HepG2 (cell line): ENCODE measurements around the gene FBXO2. TPM values are rescaled to one million over a fixed set of nuclear protein-coding genes. Genes with fewer than 3 reads are reported as not detected.
A peak's percentile ranks its signal among the peaks of the same experiment; 100 is the strongest.

Experiments used
- CBX1 ChIP-seq: IDR thresholded peaks from one replicate; pipeline ENCODE4 v1.6.1; 2016; ENCODE audit warnings: antibody characterized with exemption, low read depth
- FOXK2 ChIP-seq: fragments of 450-650 bp; IDR thresholded peaks from 2 replicates; pipeline ENCODE4 v1.6.1; 2016
- FOXO1 ChIP-seq: sonication (generic); formaldehyde crosslinking; IDR thresholded peaks from 2 replicates; pipeline ENCODE4 v1.4.0; 2020; ENCODE audit warnings: missing genetic modification reagents
- HES4 ChIP-seq: sonication (generic); formaldehyde crosslinking; IDR thresholded peaks from 2 replicates; pipeline ENCODE4 v1.9.0; 2021; ENCODE audit warnings: mild to moderate bottlenecking, missing genetic modification reagents, borderline replicate concordance
- ISL2 ChIP-seq: sonication (generic); formaldehyde crosslinking; IDR thresholded peaks from 2 replicates; pipeline ENCODE4 v1.5.0; 2020; ENCODE audit warnings: missing genetic modification reagents
- MED1 ChIP-seq: sonication (generic); formaldehyde crosslinking; IDR thresholded peaks from 2 replicates; pipeline ENCODE4 v1.4.0; 2020; ENCODE audit warnings: missing genetic modification reagents
- MLXIP ChIP-seq: sonication (generic); formaldehyde crosslinking; IDR thresholded peaks from 2 replicates; pipeline ENCODE4 v1.9.0; 2021; ENCODE audit warnings: missing genetic modification reagents, borderline replicate concordance
- RAD21 ChIP-seq: fragments of 450-650 bp; formaldehyde crosslinking; IDR thresholded peaks from 2 replicates; pipeline ENCODE4 v1.5.0; 2020; ENCODE audit warnings: mild to moderate bottlenecking
- ZBTB26 ChIP-seq: IDR thresholded peaks from 2 replicates; pipeline ENCODE4 v1.6.1; 2016; ENCODE audit warnings: missing compliant biosample characterization, missing genetic modification reagents, borderline replicate concordance
- ZFP91 ChIP-seq: sonication (generic); formaldehyde crosslinking; IDR thresholded peaks from 2 replicates; pipeline ENCODE4 v1.9.0; 2022; ENCODE audit warnings: missing genetic modification reagents, mild to moderate bottlenecking, borderline replicate concordance
- ZNF431 ChIP-seq: sonication (generic); formaldehyde crosslinking; IDR thresholded peaks from 2 replicates; pipeline ENCODE4 v1.9.0; 2022; ENCODE audit warnings: missing genetic modification reagents, low read depth, mild to moderate bottlenecking, borderline replicate concordance
- ZNF704 ChIP-seq: sonication (generic); formaldehyde crosslinking; IDR thresholded peaks from 2 replicates; pipeline ENCODE4 v1.8.1; 2023; ENCODE audit warnings: mild to moderate bottlenecking, inconsistent platforms, moderate library complexity, missing genetic modification reagents, borderline replicate concordance
- ZNF772 ChIP-seq: sonication (generic); formaldehyde crosslinking; IDR thresholded peaks from 2 replicates; pipeline ENCODE4 v1.5.0; 2020; ENCODE audit warnings: mild to moderate bottlenecking, missing genetic modification reagents
- ZNF775 ChIP-seq: sonication (generic); formaldehyde crosslinking; IDR thresholded peaks from 2 replicates; pipeline ENCODE4 v1.4.0; 2020; ENCODE audit warnings: missing genetic modification reagents, mild to moderate bottlenecking, moderate library complexity, borderline replicate concordance
- polyA plus RNA-seq, 8 experiments: library from polyadenylated mRNA; depleted of rRNA in 3 of 8; stranded (reverse) in 7 of 8; unstranded in 1 of 8; fragments of >200 nt; fragmentation: Illumina TruSeq in 4 of 8; extraction: Trizol in 4 of 8; gene quantifications; 2 replicates each; pipeline versions ENCODE4 v1.2.1 to v1.2.3, GENCODE V29; 2011 to 2016; ENCODE audit warnings: low read depth in 4 of 8, missing spikeins in 1 of 8, mixed read lengths in 1 of 8; ENCODE audit not compliant: insufficient read depth in 1 of 8
- total RNA-seq, 5 experiments: library from RNA; depleted of rRNA; stranded (reverse); fragments of >200 nt; fragmentation: Illumina TruSeq; extraction: Trizol; gene quantifications; 2 replicates each; pipeline ENCODE4 v1.2.3, GENCODE V29; 2016; ENCODE audit warnings: low read depth in 1 of 5

Gene FBXO2
- total and polyA plus RNA-seq, 2 of the 13 experiments (the other 11 are each of a cell fraction or from before 2014, with no cell fraction given), result 79.3 to 112 TPM

GRCh38 chr1:11680270-11681070, 26.2 kb upstream of the FBXO2 start (continued):
- TF ChIP-seq ZNF704, result peak; percentile 57; the same call in 1 of the 2 replicates
- peak; percentile 27; the same call in 1 of the 2 replicates for TF ChIP-seq ZBTB26 (CRISPR knock-in tag)
- no peak for TF ChIP-seq CBX1
- no peak for TF ChIP-seq ISL2
- no peak for TF ChIP-seq ZNF775
- TF ChIP-seq FOXK2, result no peak
- TF ChIP-seq FOXO1 (CRISPR knock-in tag), result peak; percentile 29; the same call in 1 of the 2 replicates
- no peak; the same call in 1 of the 2 replicates for TF ChIP-seq ZFP91
- no peak for TF ChIP-seq ZNF431 (CRISPR knock-in tag)
- peak; percentile 73; the same call in 1 of the 2 replicates for TF ChIP-seq HES4 (CRISPR knock-in tag)
- TF ChIP-seq ZNF772 (CRISPR knock-in tag), result peak; percentile 51; the same call in 1 of the 2 replicates
- no peak for TF ChIP-seq MED1
- TF ChIP-seq RAD21 (CRISPR knock-in tag), result peak; percentile 10; the same call in 1 of the 2 replicates
- TF ChIP-seq MLXIP, result no peak
